Measurements from ENCODE around the gene HYOU1.

HYOU1 gene

DNA sequence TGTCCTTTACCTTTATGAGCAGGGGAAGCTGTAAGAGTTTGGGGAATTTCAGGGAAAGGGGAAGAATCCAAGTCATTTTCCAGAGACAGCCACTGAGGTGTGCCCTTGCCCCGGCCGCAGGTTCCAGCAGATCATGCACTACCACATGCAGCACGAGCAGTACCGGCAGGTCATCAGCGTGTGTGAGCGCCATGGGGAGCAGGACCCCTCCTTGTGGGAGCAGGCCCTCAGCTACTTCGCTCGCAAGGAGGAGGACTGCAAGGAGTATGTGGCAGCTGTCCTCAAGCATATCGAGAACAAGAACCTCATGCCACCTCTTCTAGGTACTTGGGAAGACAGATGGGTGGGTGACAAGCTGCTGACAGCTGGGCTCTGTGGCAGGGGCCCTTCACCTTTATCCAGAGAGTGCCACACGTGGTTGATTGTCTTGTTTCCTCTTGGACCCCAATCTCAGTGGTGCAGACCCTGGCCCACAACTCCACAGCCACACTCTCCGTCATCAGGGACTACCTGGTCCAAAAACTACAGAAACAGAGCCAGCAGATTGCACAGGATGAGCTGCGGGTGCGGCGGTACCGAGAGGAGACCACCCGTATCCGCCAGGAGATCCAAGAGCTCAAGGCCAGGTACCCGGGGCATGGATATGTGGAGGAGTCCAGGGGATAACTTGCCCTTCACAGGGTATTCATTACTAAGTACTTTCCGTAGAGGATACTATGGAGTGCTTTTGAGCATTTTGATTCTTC, 21.8 kb upstream of the HYOU1 start:
- H3K27me3 Mint-ChIP-seq (ENCODE audit: low read depth, poor library complexity) = peaks cover 3% of the 10 kb centered on the region
- H3K4me1 Mint-ChIP-seq = no peaks in the 10 kb centered on the region
- peaks cover 54% of the 10 kb centered on the region for H3K36me3 Mint-ChIP-seq (ENCODE audit: low read depth)
- no peak for DNase-seq
- H3K27ac Mint-ChIP-seq = no peak overlapping the region
- H3K9me3 Mint-ChIP-seq = no peaks in the 10 kb centered on the region
- no peak overlapping the region for H3K4me3 Mint-ChIP-seq
- TF ChIP-seq, protein P1, sequence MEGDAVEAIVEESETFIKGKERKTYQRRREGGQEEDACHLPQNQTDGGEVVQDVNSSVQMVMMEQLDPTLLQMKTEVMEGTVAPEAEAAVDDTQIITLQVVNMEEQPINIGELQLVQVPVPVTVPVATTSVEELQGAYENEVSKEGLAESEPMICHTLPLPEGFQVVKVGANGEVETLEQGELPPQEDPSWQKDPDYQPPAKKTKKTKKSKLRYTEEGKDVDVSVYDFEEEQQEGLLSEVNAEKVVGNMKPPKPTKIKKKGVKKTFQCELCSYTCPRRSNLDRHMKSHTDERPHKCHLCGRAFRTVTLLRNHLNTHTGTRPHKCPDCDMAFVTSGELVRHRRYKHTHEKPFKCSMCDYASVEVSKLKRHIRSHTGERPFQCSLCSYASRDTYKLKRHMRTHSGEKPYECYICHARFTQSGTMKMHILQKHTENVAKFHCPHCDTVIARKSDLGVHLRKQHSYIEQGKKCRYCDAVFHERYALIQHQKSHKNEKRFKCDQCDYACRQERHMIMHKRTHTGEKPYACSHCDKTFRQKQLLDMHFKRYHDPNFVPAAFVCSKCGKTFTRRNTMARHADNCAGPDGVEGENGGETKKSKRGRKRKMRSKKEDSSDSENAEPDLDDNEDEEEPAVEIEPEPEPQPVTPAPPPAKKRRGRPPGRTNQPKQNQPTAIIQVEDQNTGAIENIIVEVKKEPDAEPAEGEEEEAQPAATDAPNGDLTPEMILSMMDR (IDR thresholded peaks at IDR 0.05) = no peak

DNA sequence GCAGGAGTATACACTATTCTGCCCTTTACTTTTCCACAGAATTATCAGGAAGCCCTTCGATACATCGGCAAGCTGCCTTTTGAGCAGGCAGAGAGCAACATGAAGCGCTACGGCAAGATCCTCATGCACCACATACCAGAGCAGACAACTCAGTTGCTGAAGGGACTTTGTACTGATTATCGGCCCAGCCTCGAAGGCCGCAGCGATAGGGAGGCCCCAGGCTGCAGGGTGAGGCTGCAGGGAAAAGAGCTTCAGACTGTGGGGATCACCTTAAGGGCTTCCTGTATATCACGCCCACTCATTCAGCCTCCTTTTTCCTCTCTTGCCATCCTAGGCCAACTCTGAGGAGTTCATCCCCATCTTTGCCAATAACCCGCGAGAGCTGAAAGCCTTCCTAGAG, 20.8 kb upstream of the HYOU1 start:
- DNase-seq = no peak
- H3K27me3 Mint-ChIP-seq (ENCODE audit: low read depth, poor library complexity) = peaks cover 3% of the 10 kb centered on the region
- no peak overlapping the region for H3K4me3 Mint-ChIP-seq
- no peak overlapping the region for H3K27ac Mint-ChIP-seq
- H3K4me1 Mint-ChIP-seq = no peaks in the 10 kb centered on the region
- no peaks in the 10 kb centered on the region for H3K9me3 Mint-ChIP-seq
- peaks cover 63% of the 10 kb centered on the region for H3K36me3 Mint-ChIP-seq (ENCODE audit: low read depth)
- TF ChIP-seq, protein P1 (IDR thresholded peaks at IDR 0.05) = no peak

DNA sequence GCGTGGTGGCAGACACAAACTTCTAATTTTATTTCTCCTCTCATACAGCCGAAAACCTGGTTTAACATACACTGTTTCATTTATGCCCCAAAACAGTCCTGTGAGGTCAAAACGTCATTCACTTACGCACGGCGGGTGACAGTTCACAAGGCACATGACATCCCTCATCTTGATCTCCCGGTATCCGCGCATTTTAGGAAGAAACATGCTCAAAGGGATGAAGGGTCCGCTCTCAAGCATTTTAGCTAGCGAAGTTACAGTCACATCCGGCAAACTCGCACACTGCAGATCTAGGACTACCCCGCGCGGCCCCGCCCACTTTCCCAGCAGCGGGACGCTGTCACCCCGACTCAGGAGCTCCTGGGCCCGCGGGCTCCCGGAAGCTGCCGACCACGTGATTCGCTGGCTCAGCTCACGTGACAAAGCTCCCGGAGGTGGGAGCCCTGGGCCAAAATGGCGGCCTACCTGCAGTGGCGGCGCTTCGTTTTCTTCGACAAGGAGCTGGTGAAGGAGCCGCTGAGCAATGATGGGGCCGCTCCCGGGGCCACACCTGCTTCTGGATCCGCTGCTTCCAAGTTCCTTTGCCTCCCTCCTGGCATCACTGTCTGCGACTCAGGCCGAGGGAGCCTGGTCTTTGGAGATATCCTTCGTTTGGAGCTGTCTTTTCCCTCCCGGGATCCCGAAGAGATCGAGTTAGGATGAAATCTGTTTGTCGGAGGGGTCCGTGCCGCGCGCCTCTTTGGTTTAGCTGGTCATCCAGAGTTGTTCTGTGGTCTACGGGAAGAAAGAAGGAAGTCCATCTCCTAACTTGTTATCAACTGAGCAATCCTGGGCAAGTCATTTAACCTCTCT, 10.6 kb upstream of the HYOU1 start, which contains the start of gene VPS11:
Gene VPS11, plus strand, starts transcription at position 448 of the 852 bp plus-strand sequence. Its CDS starts 6 bp downstream, at position 454.
- no peaks in the 10 kb centered on the region for H3K27me3 Mint-ChIP-seq (ENCODE audit: low read depth, poor library complexity)
- H3K27ac Mint-ChIP-seq = peak within 1 kb of the TSS; percentile 95
- TF ChIP-seq, protein P1 (IDR thresholded peaks at IDR 0.05) = no peak
- DNase-seq = peak; percentile 98
- H3K4me3 Mint-ChIP-seq = peak within 1 kb of the TSS; percentile 97
- peaks cover 24% of the 10 kb centered on the region for H3K4me1 Mint-ChIP-seq
- peaks cover 26% of the 10 kb centered on the region for H3K36me3 Mint-ChIP-seq (ENCODE audit: low read depth)
- no peaks in the 10 kb centered on the region for H3K9me3 Mint-ChIP-seq

DNA sequence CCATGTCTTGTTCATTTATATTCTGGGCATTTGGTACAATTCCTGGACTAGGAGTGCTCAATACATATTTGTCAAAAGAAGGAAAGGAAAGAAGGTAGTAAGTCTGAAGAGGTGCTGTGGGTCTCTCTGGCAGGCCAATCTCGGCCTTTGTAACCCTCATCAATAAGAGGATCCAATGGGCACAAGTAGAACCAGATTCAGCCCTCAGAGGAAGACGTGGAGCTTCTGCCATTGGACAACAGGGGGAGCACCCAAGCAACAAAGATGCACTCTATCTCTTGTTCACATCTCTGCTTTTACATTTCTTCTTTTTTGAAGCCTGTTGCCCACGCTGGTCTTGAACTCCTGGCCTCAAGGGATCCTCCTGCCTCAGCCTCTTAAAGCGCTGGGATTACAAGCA, 8.4 kb upstream of the HYOU1 start:
- H3K4me1 Mint-ChIP-seq = peaks cover 24% of the 10 kb centered on the region
- H3K27me3 Mint-ChIP-seq (ENCODE audit: low read depth, poor library complexity) = peaks cover 2% of the 10 kb centered on the region
- peaks cover 4% of the 10 kb centered on the region for H3K9me3 Mint-ChIP-seq
- no peak overlapping the region for H3K27ac Mint-ChIP-seq
- DNase-seq = no peak
- no peak overlapping the region for H3K4me3 Mint-ChIP-seq
- TF ChIP-seq, protein P1 (IDR thresholded peaks at IDR 0.05) = peak; percentile 31
- H3K36me3 Mint-ChIP-seq (ENCODE audit: low read depth) = peaks cover 16% of the 10 kb centered on the region

DNA sequence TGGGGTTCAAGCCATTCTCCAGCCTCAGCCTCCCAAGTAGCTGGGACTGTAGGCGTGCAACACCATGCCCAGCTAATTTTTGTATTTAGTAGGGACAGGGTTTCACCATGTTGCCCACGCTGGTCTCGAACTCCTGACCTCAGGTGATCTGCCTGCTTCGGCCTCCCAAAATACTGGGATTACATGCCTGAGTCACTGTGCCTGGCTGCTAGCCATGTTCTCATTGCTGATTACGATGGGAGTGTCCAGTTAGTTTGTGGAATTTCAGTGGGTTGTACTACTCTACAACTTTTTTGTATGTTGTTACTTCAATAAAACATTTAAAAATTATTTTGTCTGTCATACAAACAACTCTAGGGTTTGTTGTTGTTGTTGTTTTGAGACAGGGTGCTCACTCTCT, 5.8 kb upstream of the HYOU1 start:
- TF ChIP-seq, protein P1 (IDR thresholded peaks at IDR 0.05) = no peak
- H3K4me1 Mint-ChIP-seq = peaks cover 20% of the 10 kb centered on the region
- no peak overlapping the region for H3K27ac Mint-ChIP-seq
- H3K27me3 Mint-ChIP-seq (ENCODE audit: low read depth, poor library complexity) = peaks cover 4% of the 10 kb centered on the region
- DNase-seq = no peak
- H3K4me3 Mint-ChIP-seq = no peak overlapping the region
- H3K36me3 Mint-ChIP-seq (ENCODE audit: low read depth) = peaks cover 16% of the 10 kb centered on the region
- peaks cover 4% of the 10 kb centered on the region for H3K9me3 Mint-ChIP-seq
